Esophagus squamous epithelium (tissue), 5 donors: ENCODE results near the gene ACMSD. TPM values are rescaled to one million over a fixed set of nuclear protein-coding genes. Genes with fewer than 3 reads are reported as not detected.

ENCODE experiments used
- DNase-seq: peaks from one replicate; lab custom pipeline; 2025; lab: John Stamatoyannopoulos, UW
- H3K27ac ChIP-seq, 4 donors: fragments of 200-600 bp; sonication (generic); one replicate each; pipeline ENCODE4 v1.5.1; 2016 to 2019; ENCODE audit warnings: mild to moderate bottlenecking in 1 of 4
- H3K27me3 ChIP-seq, 4 donors: fragments of 200-600 bp; sonication (generic); 1 replicate in 3 of 4; 2 replicates in 1 of 4; pipeline versions ENCODE4 v1.5.1 to v1.6.0; 2017 to 2021; ENCODE audit warnings: antibody characterized with exemption in 1 of 4
- H3K36me3 ChIP-seq, 3 donors: fragments of 200-600 bp; sonication (generic); one replicate each; pipeline ENCODE4 v1.5.1; 2016 to 2019
- H3K4me1 ChIP-seq, 3 donors: fragments of 200-600 bp; sonication (generic); one replicate each; pipeline ENCODE4 v1.5.1; 2017 to 2019
- H3K4me3 ChIP-seq, 4 donors: fragments of 200-600 bp; sonication (generic); 1 replicate in 3 of 4; 2 replicates in 1 of 4; pipeline ENCODE4 v1.5.1; 2016 to 2019; ENCODE audit warnings: mild to moderate bottlenecking in 2 of 4, moderate library complexity in 1 of 4
- H3K9me3 ChIP-seq, 3 donors: fragments of 200-600 bp; sonication (generic); one replicate each; pipeline ENCODE4 v1.5.1; 2016 to 2019
- POLR2A ChIP-seq, 4 donors: fragments of 450-650 bp; IDR thresholded peaks; one replicate each; pipeline ENCODE4 v1.6.1; 2017; ENCODE audit warnings: antibody characterized with exemption in 4 of 4, mild to moderate bottlenecking in 4 of 4, moderate library complexity in 3 of 4
- WGBS, 2 donors: methylation state at CpG; one replicate each; pipeline ENCODE4 v1.1.5; 2018; 5-methylcytosine and 5-hydroxymethylcytosine counted together
- intact Hi-C: fragments of 100-400 bp; cut with DNase I; formaldehyde crosslinking; loops from one replicate; pipeline ENCODE4 v1.15.0; 2022
- total RNA-seq, 4 donors: library from RNA; depleted of rRNA; stranded (reverse); fragments of >200 nt; gene quantifications; one replicate each; pipeline ENCODE4 v1.1.0, GENCODE V29; 2016
- TF ChIP-seq, protein P1 (sequence below), 6 experiments: fragments of 450-650 bp in 4 of 6; fragments of 200-600 bp in 2 of 6; sonication (generic) in 2 of 6; IDR thresholded peaks; one replicate each; pipeline ENCODE4 v1.5.1; 2016 to 2019; ENCODE audit warnings: antibody characterized with exemption in 6 of 6, mild to moderate bottlenecking in 4 of 6, moderate library complexity in 4 of 6
- donor health status: DM: yes; HTN: yes; CAD: no.

Gene ACMSD
- total RNA-seq, 4 donors from 2014 or later, result not detected

DNA sequence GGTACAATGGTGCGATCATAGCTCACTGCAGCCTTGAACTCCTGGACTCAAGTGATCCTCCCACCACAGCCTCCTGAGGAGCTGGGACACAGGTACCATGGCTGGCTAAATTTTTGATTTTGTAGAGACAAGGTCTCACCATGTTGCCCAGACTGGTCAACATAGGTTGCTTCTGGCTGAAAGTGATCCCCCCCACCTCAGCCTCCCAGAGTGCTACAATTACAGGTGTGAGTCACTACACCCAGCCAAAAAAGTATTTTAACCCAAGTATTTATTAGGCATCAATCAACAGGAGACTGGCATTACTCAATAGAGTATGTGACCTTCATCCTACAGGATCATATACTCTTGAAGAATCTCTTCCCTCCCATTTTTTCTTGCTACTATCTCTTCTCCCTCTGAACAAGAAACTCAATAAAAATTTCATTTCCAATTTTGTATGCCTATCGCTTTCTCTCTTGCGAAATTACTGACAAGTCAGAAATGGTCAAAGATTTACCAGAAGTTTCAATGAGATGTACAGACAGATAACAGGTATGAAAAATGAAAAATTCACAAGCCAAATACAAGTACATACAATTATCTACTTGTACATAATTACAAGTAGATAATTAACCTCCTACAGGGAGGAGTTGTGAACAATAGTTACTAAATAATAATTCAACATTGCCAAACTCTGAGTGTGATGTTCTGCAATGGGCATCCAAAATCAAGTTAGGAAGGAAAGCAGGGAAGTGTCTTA lies 45.3 kb downstream of the ACMSD start:
- Histone ChIP-seq H3K9me3 (peaks cover 0 to 2% (median 0%) of the 10 kb centered on the region in 3 donors), H3K27ac (no peak overlapping the region), H3K27me3 (no peaks in the 10 kb centered on the region), H3K4me1 (no peaks in the 10 kb centered on the region), H3K4me3 (no peak overlapping the region), H3K36me3 (no peaks in the 10 kb centered on the region)
- TF ChIP-seq, protein P1, sequence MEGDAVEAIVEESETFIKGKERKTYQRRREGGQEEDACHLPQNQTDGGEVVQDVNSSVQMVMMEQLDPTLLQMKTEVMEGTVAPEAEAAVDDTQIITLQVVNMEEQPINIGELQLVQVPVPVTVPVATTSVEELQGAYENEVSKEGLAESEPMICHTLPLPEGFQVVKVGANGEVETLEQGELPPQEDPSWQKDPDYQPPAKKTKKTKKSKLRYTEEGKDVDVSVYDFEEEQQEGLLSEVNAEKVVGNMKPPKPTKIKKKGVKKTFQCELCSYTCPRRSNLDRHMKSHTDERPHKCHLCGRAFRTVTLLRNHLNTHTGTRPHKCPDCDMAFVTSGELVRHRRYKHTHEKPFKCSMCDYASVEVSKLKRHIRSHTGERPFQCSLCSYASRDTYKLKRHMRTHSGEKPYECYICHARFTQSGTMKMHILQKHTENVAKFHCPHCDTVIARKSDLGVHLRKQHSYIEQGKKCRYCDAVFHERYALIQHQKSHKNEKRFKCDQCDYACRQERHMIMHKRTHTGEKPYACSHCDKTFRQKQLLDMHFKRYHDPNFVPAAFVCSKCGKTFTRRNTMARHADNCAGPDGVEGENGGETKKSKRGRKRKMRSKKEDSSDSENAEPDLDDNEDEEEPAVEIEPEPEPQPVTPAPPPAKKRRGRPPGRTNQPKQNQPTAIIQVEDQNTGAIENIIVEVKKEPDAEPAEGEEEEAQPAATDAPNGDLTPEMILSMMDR (IDR thresholded peaks at IDR 0.05), result no peak
- no peak for TF ChIP-seq POLR2A (IDR thresholded peaks at IDR 0.05)
- no peak for DNase-seq
- intact Hi-C loops, result no loop called here
- 82 to 92% methylated on average over 3 of the region's 3 CpGs for WGBS, 2 donors

- TF ChIP-seq, protein P1 (IDR thresholded peaks at IDR 0.05), result no peak
- TF ChIP-seq POLR2A (IDR thresholded peaks at IDR 0.05), result no peak
- no peaks in the 10 kb centered on the region for H3K27me3 ChIP-seq
- intact Hi-C loops, result no loop called here
Observed at GRCh38 chr2:134884435-134884834, 46.0 kb downstream of the ACMSD start.

DNA sequence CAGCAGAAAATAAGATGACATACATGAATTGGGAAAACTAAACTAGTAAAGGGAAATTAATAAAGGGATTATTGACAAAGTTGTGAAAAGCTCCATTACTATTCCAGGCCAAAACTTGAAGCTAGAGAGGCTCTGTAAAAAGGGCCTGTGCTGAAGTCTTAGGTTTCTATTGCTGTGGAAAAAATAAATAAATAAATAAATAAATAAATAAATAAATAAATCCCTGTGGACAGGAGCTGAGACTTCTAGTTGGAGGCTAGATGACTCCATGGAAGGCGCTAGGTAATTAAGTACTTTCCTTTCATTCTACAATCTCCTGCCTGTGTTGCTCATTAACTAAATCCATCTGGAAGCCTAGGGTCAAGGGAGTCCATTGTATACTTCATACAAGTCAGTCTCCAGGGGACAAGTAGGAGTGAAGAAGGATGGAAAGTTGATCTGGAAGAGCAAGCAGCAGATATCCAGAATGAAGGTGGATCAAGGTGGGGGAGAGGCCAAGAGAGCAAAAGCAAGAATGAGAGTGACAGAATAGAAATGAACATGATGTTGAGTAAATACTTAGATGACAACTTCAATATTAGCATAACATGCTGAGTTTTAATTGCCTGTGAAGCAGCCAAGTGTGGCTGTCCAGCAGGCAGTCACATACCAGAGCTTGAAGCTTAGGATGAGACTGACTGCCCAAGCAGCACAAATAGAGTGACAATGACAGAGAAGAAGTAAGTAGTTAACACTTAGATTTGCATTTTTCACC lies 54.0 kb downstream of the ACMSD start:
- H3K27me3 ChIP-seq, result no peaks in the 10 kb centered on the region
- H3K9me3 ChIP-seq, result no peaks in the 10 kb centered on the region
- no peaks in the 10 kb centered on the region for H3K36me3 ChIP-seq
- WGBS, 2 donors, result 88 to 100% methylated on average over 1 of the region's 1 CpG
- no peak for DNase-seq
- no peak overlapping the region for H3K27ac ChIP-seq
- no peak for TF ChIP-seq POLR2A (IDR thresholded peaks at IDR 0.05)
- TF ChIP-seq, protein P1 (IDR thresholded peaks at IDR 0.05), result no peak
- intact Hi-C loops, result no loop called here
- H3K4me1 ChIP-seq, result no peaks in the 10 kb centered on the region
- H3K4me3 ChIP-seq, result no peak overlapping the region

More at GRCh38 chr2:134884435-134884834, 46.0 kb downstream of the ACMSD start:
- H3K27ac ChIP-seq, result no peak overlapping the region
- DNase-seq, result no peak
- no peaks in the 10 kb centered on the region for H3K4me1 ChIP-seq
- H3K36me3 ChIP-seq, result no peaks in the 10 kb centered on the region
- H3K9me3 ChIP-seq, result no peaks in the 10 kb centered on the region
- no peak overlapping the region for H3K4me3 ChIP-seq

GRCh38 chr2:134897932-134898331 lies 59.5 kb downstream of the ACMSD start:
- TF ChIP-seq POLR2A (IDR thresholded peaks at IDR 0.05), result no peak
- TF ChIP-seq, protein P1 (IDR thresholded peaks at IDR 0.05), result peak in 3 of 6 experiments; percentile 24 to 45 (median 34)
- Histone ChIP-seq H3K4me3 (no peak overlapping the region), H3K27ac (no peak overlapping the region), H3K27me3 (no peaks in the 10 kb centered on the region), H3K9me3 (no peaks in the 10 kb centered on the region), H3K36me3 (no peaks in the 10 kb centered on the region), H3K4me1 (no peaks in the 10 kb centered on the region)
- intact Hi-C loops, result no loop called here
- no peak for DNase-seq

GRCh38 chr2:134899204-134899603 lies 60.8 kb downstream of the ACMSD start:
- H3K36me3 ChIP-seq, result no peaks in the 10 kb centered on the region
- intact Hi-C loops, result no loop called here
- no peak overlapping the region for H3K27ac ChIP-seq
- H3K27me3 ChIP-seq, result no peaks in the 10 kb centered on the region
- no peaks in the 10 kb centered on the region for H3K9me3 ChIP-seq
- DNase-seq, result no peak
- H3K4me1 ChIP-seq, result no peaks in the 10 kb centered on the region
- no peak for TF ChIP-seq POLR2A (IDR thresholded peaks at IDR 0.05)
- no peak overlapping the region for H3K4me3 ChIP-seq
